GM12878 (cell line): ENCODE data around the gene KLHDC1.

Experiments used
- CTCF ChIP-seq, 3 experiments: IDR thresholded peaks in 2 of 3; conservative IDR thresholded peaks in 1 of 3; 2 replicates each; pipeline ENCODE4 v1.5.1; 2011; ENCODE audit warnings: low read depth in 3 of 3, low read length in 3 of 3, mild to moderate bottlenecking in 3 of 3, control low read depth in 2 of 3, moderate library complexity in 2 of 3, inconsistent platforms in 1 of 3, mixed read lengths in 1 of 3; ENCODE audit not compliant: control insufficient read depth in 2 of 3, insufficient read depth in 1 of 3; ENCODE audit errors: extremely low read depth in 1 of 3
- EZH2 ChIP-seq: IDR thresholded peaks from 2 replicates; pipeline ENCODE4 v1.6.1; 2012; ENCODE audit warnings: low read depth, mild to moderate bottlenecking, control low read depth, inconsistent platforms, low read length, borderline replicate concordance; ENCODE audit not compliant: control insufficient read depth
- MAX ChIP-seq: IDR thresholded peaks from 2 replicates; pipeline ENCODE4 v1.6.1; 2012; ENCODE audit warnings: low read depth, low read length, improper control_type of control experiment
- MYB ChIP-seq: fragments of 150-350 bp; IDR thresholded peaks from 2 replicates; pipeline ENCODE4 v1.6.1; 2014; ENCODE audit warnings: mild to moderate bottlenecking, low read depth, low read length, borderline replicate concordance
- NR2C2 ChIP-seq: IDR thresholded peaks from 2 replicates; pipeline ENCODE4 v1.6.1; 2011; ENCODE audit warnings: borderline replicate concordance, low read depth; ENCODE audit not compliant: control insufficient read depth, insufficient read length
- PBX3 ChIP-seq: IDR thresholded peaks from 2 replicates; pipeline ENCODE4 v1.6.1; 2011; ENCODE audit warnings: mild to moderate bottlenecking, low read depth, low read length, moderate library complexity; ENCODE audit not compliant: insufficient replicate concordance
- POLR2A ChIP-seq: IDR thresholded peaks from 2 replicates; pipeline ENCODE4 v1.6.1; 2011; ENCODE audit warnings: low read depth, mild to moderate bottlenecking, low read length
- POLR2AphosphoS5 ChIP-seq: IDR thresholded peaks from 2 replicates; pipeline ENCODE4 v1.6.1; 2011; ENCODE audit warnings: mild to moderate bottlenecking, low read length, inconsistent platforms
- RAD51 ChIP-seq: fragments of 450-650 bp; IDR thresholded peaks from 2 replicates; pipeline ENCODE4 v1.6.1; 2016; ENCODE audit warnings: moderate library complexity, mild to moderate bottlenecking, inconsistent platforms
- SUPT20H ChIP-seq: IDR thresholded peaks from 2 replicates; pipeline ENCODE4 v1.6.1; 2011; ENCODE audit warnings: low read depth, mild to moderate bottlenecking, low read length, moderate library complexity, borderline replicate concordance; ENCODE audit not compliant: control insufficient read depth
- TAF1 ChIP-seq: IDR thresholded peaks from 2 replicates; pipeline ENCODE4 v1.6.1; 2011; ENCODE audit warnings: mild to moderate bottlenecking, low read depth, low read length, borderline replicate concordance
- YY1 ChIP-seq: IDR thresholded peaks from 2 replicates; pipeline ENCODE4 v1.6.1; 2011; ENCODE audit warnings: low read depth, mild to moderate bottlenecking, low read length

- no peak for TF ChIP-seq NR2C2
- no peak for TF ChIP-seq CTCF (IDR thresholded peaks at IDR 0.05 in 2 of 3, conservative IDR thresholded peaks at IDR 0.05 in 1 of 3; ENCODE audit: control insufficient read depth in 2 of 3, extremely low read depth in 1 of 3, insufficient read depth in 1 of 3, low read depth in 3 of 3, low read length in 3 of 3)
- no peak for TF ChIP-seq EZH2
- TF ChIP-seq MAX = no peak
- TF ChIP-seq PBX3 = no peak
- TF ChIP-seq POLR2AphosphoS5 = no peak
- TF ChIP-seq POLR2A = no peak
- no peak for TF ChIP-seq MYB
- TF ChIP-seq TAF1 = no peak
- TF ChIP-seq SUPT20H = no peak
- TF ChIP-seq RAD51 = no peak
- TF ChIP-seq YY1 = no peak
These were observed 85.5 kb downstream of the KLHDC1 start for GRCh38 chr14:49778421-49778820.
